ENCODE data around the gene FASTKD2.
"Not testable (repeated sequence)": the region's sequence is repeated elsewhere in the genome, so short reads cannot be mapped to it uniquely, and the experiment has no call there.

The FASTKD2 gene

GRCh38 chr2:206800506-206801417 is 35.4 kb downstream of the FASTKD2 start:
- H3K4me3 ChIP-seq (ENCODE audit: low read depth, low read length): no peak overlapping the region
- TF ChIP-seq CTCF (IDR thresholded peaks at IDR 0.05; ENCODE audit: low read depth, low read length, missing control alignments): peak; percentile 65
- peak; percentile 13 for DNase-seq (ENCODE audit: low read depth)

- no peak for TF ChIP-seq CTCF (IDR thresholded peaks at IDR 0.05; ENCODE audit: low read depth, low read length, missing control alignments)
- DNase-seq (ENCODE audit: low read depth): no peak
Measured at GRCh38 chr2:206801418-206802189, 36.2 kb downstream of the FASTKD2 start.

GRCh38 chr2:206802654-206803514 is 37.5 kb downstream of the FASTKD2 start:
- no peak for DNase-seq (ENCODE audit: low read depth)
- no peak for TF ChIP-seq CTCF (IDR thresholded peaks at IDR 0.05; ENCODE audit: low read depth, low read length, missing control alignments)
- H3K4me3 ChIP-seq (ENCODE audit: low read depth, low read length): no peak overlapping the region

More at GRCh38 chr2:206801418-206802189, 36.2 kb downstream of the FASTKD2 start:
- H3K4me3 ChIP-seq (ENCODE audit: low read depth, low read length): no peak overlapping the region

- H3K4me3 ChIP-seq (ENCODE audit: low read depth, low read length): no peak overlapping the region
Measured at GRCh38 chr2:206804326-206804725, 38.9 kb downstream of the FASTKD2 start.

GRCh38 chr2:206805887-206806607 is 40.6 kb downstream of the FASTKD2 start:
- H3K4me3 ChIP-seq (ENCODE audit: low read depth, low read length): no peak overlapping the region
- DNase-seq (ENCODE audit: low read depth): no peak
- no peak for TF ChIP-seq CTCF (IDR thresholded peaks at IDR 0.05; ENCODE audit: low read depth, low read length, missing control alignments)

More at GRCh38 chr2:206804326-206804725, 38.9 kb downstream of the FASTKD2 start:
- no peak for DNase-seq (ENCODE audit: low read depth)
- no peak for TF ChIP-seq CTCF (IDR thresholded peaks at IDR 0.05; ENCODE audit: low read depth, low read length, missing control alignments)

GRCh38 chr2:206807624-206808023 is 42.2 kb downstream of the FASTKD2 start:
- DNase-seq (ENCODE audit: low read depth); H3K4me3 ChIP-seq (ENCODE audit: low read depth, low read length): not testable (repeated sequence)

GRCh38 chr2:206812471-206812870 is 47.1 kb downstream of the FASTKD2 start:
- not testable (repeated sequence) for DNase-seq (ENCODE audit: low read depth); H3K4me3 ChIP-seq (ENCODE audit: low read depth, low read length)

Data from GM12864 (cell line).